WI38 (cell line): Measurements from ENCODE around the gene CDK5RAP2.

Source experiments
- H3K4me3 ChIP-seq: 2 replicates; pipeline ENCODE4 v1.5.1; 2011; ENCODE audit warnings: low read depth, mild to moderate bottlenecking, control low read depth, low read length
- CTCF ChIP-seq: IDR thresholded peaks from 2 replicates; pipeline ENCODE4 v1.5.1; 2012; ENCODE audit warnings: low read depth, mild to moderate bottlenecking, control low read depth, low read length

Gene CDK5RAP2

GRCh38 chr9:120418315-120418714, 161.7 kb downstream of the CDK5RAP2 start:
- TF ChIP-seq CTCF, result no peak
- H3K4me3 ChIP-seq, result no peak overlapping the region

- no peak overlapping the region for H3K4me3 ChIP-seq
- TF ChIP-seq CTCF, result no peak
Observed at GRCh38 chr9:120416781-120417427, 163.1 kb downstream of the CDK5RAP2 start.

- TF ChIP-seq CTCF, result no peak
- H3K4me3 ChIP-seq, result no peak overlapping the region
Observed at GRCh38 chr9:120413121-120414048, 166.6 kb downstream of the CDK5RAP2 start.

- TF ChIP-seq CTCF, result no peak
- H3K4me3 ChIP-seq, result no peak overlapping the region
Observed at GRCh38 chr9:120412425-120412951, 167.5 kb downstream of the CDK5RAP2 start.

- no peak overlapping the region for H3K4me3 ChIP-seq
Observed at GRCh38 chr9:120411862-120412424, 168.0 kb downstream of the CDK5RAP2 start.

GRCh38 chr9:120410925-120411501, 169.0 kb downstream of the CDK5RAP2 start:
- no peak overlapping the region for H3K4me3 ChIP-seq
- TF ChIP-seq CTCF, result no peak

More at GRCh38 chr9:120411862-120412424, 168.0 kb downstream of the CDK5RAP2 start:
- no peak for TF ChIP-seq CTCF
